ENCODE results near the gene PRSS38.

PRSS38 gene

DNA sequence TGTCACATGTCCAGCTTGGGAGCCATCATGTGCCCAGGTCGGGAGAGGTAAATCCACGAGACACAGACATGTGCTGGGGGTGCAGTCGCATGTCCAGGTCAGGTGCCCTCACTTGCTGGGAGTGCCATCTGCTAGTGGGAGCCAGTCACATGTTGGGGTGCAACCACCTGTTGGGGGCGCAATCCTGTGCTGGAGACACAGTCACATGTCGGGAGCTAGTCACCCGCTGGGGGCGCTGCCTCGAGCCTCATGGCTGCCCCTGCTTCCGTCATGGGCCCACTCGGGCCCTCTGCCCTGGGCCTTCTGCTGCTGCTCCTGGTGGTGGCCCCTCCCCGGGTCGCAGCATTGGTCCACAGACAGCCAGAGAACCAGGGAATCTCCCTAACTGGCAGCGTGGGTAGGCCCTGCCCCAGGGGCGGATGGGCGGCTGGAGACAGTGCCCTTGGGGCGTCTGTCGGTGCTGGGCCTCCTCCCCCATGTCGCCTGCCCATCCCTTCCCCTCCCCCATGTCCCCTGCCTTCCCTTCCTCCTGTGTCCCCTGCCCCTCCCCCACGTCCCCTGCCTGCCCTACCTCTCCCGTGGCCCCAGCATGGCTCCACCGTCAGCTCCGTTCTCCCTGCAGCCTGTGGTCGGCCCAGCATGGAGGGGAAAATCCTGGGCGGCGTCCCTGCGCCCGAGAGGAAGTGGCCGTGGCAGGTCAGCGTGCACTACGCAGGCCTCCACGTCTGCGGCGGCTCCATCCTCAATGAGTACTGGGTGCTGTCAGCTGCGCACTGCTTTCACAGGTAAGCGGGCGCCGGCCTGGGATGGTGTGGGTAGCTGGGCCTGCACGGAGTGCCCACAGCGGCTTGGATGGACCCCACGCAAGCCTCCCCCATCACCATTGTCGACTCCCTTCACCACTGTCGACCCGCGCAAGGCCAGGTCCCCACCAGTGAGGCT lies at the start of gene PRSS38:
Gene PRSS38, plus strand, starts transcription at position 208 of the 942 bp plus-strand sequence. Its CDS starts 42 bp downstream, at position 250.
- no peaks in the 10 kb centered on the region for H3K36me3 ChIP-seq (ENCODE audit: control insufficient read depth in 1 of 2, insufficient read depth in 2 of 2, low read length in 2 of 2)
- no peaks in the 10 kb centered on the region for H3K4me1 ChIP-seq (ENCODE audit: control insufficient read depth in 1 of 2, insufficient read depth in 2 of 2, low read length in 2 of 2)
- H3K27me3 ChIP-seq (ENCODE audit: control insufficient read depth in 1 of 2, insufficient read depth in 2 of 2, low read length in 2 of 2), result no peaks in the 10 kb centered on the region
- H3K27ac ChIP-seq (ENCODE audit: low read depth, low read length), result no peak within 1 kb of the TSS
- H3K4me3 ChIP-seq (ENCODE audit: low read depth in 1 of 2, low read length in 2 of 2), result no peak within 1 kb of the TSS
- H3K9me3 ChIP-seq (ENCODE audit: control insufficient read depth in 1 of 2, low read length in 2 of 2), result peaks cover 4 to 9% of the 10 kb centered on the region in 2 donors
- H3K9ac ChIP-seq (ENCODE audit: low read depth in 1 of 2, low read length in 2 of 2), result no peak within 1 kb of the TSS

DNA sequence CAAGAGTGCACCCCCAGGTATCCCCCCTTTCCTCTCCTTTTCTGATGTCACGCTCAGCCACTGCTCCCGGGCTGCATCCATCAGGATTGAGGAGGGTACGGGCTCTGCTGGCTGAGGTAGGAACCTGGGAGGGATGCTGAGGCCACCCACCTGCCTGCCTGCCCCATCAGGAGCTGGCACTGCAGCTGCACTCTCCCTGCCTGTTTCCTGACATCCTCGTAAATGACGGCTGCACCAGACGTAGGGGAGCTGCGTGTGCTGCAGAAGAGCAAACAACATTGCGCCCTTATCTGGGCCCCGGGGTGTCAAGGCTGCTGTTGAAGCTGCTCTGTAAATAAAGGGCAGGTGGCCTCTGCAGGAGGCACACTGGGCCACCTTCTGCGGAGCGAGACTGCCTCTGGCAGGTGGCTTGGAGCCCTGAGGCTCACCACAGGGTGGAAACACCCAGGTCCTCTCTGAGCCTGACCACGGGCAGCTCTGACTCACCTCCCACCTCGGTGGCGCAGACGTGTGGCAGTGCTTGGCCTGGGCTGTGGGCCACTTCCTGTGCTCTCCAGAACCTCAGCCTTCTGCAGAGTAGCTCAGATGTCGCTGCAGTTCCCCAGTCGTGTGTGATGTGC lies 49.4 kb upstream of the PRSS38 start:
- Histone ChIP-seq H3K27ac (ENCODE audit: low read depth, low read length) (no peak overlapping the region), H3K4me3 (ENCODE audit: low read depth in 1 of 2, low read length in 2 of 2) (peak overlapping the region in 1 of 2 donors; percentile 36)

DNA sequence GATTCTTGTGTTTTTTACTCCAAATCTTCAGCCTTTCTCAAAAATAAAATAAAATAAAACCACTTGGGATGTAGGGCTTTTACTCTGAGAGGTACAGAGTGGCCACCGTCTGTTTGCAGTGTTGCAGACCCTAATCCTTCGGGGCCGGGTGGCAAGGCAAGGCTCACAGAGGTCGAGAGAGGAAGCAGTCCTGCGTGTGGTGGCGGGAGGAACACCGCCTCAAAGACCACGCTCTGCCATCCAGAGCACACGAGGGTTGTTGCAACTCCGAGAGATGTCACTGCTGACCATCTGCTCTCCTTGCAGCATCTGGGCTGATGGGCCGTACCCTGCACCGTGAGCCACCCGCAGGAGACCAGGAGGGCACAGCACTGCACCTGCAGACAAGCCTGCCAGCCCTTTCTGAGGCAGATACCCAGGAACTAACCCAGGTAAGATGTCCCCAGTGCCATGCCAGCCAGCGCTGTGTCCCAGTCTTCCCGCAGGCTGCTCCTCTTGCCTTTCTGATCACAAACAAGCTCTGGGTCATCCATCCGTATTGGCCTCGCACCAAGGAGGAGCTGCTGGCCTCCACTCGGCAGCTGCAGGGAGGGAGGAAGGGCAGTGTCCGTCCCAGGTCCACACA lies 48.7 kb upstream of the PRSS38 start:
- Histone ChIP-seq H3K27me3 (ENCODE audit: control insufficient read depth in 1 of 2, insufficient read depth in 2 of 2, low read length in 2 of 2) (no peaks in the 10 kb centered on the region), H3K36me3 (ENCODE audit: control insufficient read depth in 1 of 2, insufficient read depth in 2 of 2, low read length in 2 of 2) (peaks cover 14 to 48% of the 10 kb centered on the region in 2 donors), H3K9ac (ENCODE audit: low read depth in 1 of 2, low read length in 2 of 2) (no peak overlapping the region), H3K9me3 (ENCODE audit: control insufficient read depth in 1 of 2, low read length in 2 of 2) (no peaks in the 10 kb centered on the region), H3K27ac (ENCODE audit: low read depth, low read length) (no peak overlapping the region), H3K4me3 (ENCODE audit: low read depth in 1 of 2, low read length in 2 of 2) (no peak overlapping the region), H3K4me1 (ENCODE audit: control insufficient read depth in 1 of 2, insufficient read depth in 2 of 2, low read length in 2 of 2) (peaks cover 25 to 43% of the 10 kb centered on the region in 2 donors)

More for the DNA sequence above, 49.4 kb upstream of the PRSS38 start:
- no peaks in the 10 kb centered on the region for H3K9me3 ChIP-seq (ENCODE audit: control insufficient read depth in 1 of 2, low read length in 2 of 2)
- H3K9ac ChIP-seq (ENCODE audit: low read depth in 1 of 2, low read length in 2 of 2), result no peak overlapping the region
- H3K4me1 ChIP-seq (ENCODE audit: control insufficient read depth in 1 of 2, insufficient read depth in 2 of 2, low read length in 2 of 2), result peaks cover 30 to 49% of the 10 kb centered on the region in 2 donors
- H3K27me3 ChIP-seq (ENCODE audit: control insufficient read depth in 1 of 2, insufficient read depth in 2 of 2, low read length in 2 of 2), result no peaks in the 10 kb centered on the region
- H3K36me3 ChIP-seq (ENCODE audit: control insufficient read depth in 1 of 2, insufficient read depth in 2 of 2, low read length in 2 of 2), result peaks cover 13 to 52% of the 10 kb centered on the region in 2 donors

DNA sequence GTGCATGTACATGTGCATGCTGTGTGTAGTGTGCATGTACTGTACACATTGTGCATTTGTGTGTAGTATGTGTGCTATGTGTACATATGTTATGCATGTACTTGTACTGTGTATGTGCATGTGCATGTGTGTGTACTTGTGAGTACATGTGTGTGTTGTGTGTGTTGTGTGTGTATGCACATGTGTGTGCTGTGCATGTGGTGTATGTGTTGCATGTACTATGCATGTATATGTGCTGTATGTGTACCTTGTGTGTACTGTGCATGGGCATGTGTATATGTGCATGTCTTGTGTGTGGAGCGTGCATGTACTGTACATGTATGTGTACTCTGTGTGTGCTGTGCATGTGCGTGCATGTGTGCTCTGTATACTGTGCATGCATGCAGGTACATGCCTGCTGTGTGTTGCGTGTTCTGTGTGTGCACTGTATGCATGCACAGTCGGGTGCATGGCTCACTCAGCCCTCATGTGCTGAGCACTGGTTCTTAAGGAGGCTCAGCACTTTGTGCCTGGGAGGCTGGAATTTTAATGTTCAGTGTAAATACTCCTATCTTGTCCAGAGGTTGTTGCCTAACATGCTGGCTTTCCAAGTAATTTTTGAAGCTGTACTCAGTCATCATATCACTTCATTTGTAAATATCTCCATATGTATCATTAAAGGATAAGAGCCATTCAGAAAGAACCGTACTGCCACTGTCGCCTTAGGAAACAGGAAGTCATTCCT lies 47.9 kb upstream of the PRSS38 start:
- H3K4me3 ChIP-seq (ENCODE audit: low read depth in 1 of 2, low read length in 2 of 2), result no peak overlapping the region
- H3K27me3 ChIP-seq (ENCODE audit: control insufficient read depth in 1 of 2, insufficient read depth in 2 of 2, low read length in 2 of 2), result no peaks in the 10 kb centered on the region
- no peak overlapping the region for H3K9ac ChIP-seq (ENCODE audit: low read depth in 1 of 2, low read length in 2 of 2)
- peaks cover 15 to 50% of the 10 kb centered on the region in 2 donors for H3K36me3 ChIP-seq (ENCODE audit: control insufficient read depth in 1 of 2, insufficient read depth in 2 of 2, low read length in 2 of 2)
- H3K4me1 ChIP-seq (ENCODE audit: control insufficient read depth in 1 of 2, insufficient read depth in 2 of 2, low read length in 2 of 2), result peaks cover 17 to 36% of the 10 kb centered on the region in 2 donors
- no peaks in the 10 kb centered on the region for H3K9me3 ChIP-seq (ENCODE audit: control insufficient read depth in 1 of 2, low read length in 2 of 2)
- H3K27ac ChIP-seq (ENCODE audit: low read depth, low read length), result no peak overlapping the region

DNA sequence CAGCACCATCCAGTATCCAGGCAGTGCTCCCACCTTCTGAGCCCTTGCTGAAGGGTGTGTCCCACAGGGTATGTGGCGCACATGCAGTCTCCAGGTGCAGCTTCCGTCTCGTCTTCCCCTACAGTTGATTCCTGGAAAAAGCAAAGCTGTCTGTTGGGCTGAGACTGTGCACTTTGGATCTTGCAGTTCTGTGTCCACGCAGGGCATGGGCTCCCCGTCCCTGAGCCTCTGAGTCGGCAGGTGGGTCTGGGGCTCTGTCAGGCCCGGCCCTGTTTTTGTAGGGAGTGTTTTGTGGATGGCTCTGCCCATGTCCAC lies 47.4 kb upstream of the PRSS38 start:
- no peak overlapping the region for H3K4me3 ChIP-seq (ENCODE audit: low read depth in 1 of 2, low read length in 2 of 2)
- peaks cover 15 to 31% of the 10 kb centered on the region in 2 donors for H3K4me1 ChIP-seq (ENCODE audit: control insufficient read depth in 1 of 2, insufficient read depth in 2 of 2, low read length in 2 of 2)
- no peak overlapping the region for H3K27ac ChIP-seq (ENCODE audit: low read depth, low read length)
- no peaks in the 10 kb centered on the region for H3K9me3 ChIP-seq (ENCODE audit: control insufficient read depth in 1 of 2, low read length in 2 of 2)
- peaks cover 15 to 50% of the 10 kb centered on the region in 2 donors for H3K36me3 ChIP-seq (ENCODE audit: control insufficient read depth in 1 of 2, insufficient read depth in 2 of 2, low read length in 2 of 2)
- no peak overlapping the region for H3K9ac ChIP-seq (ENCODE audit: low read depth in 1 of 2, low read length in 2 of 2)
- no peaks in the 10 kb centered on the region for H3K27me3 ChIP-seq (ENCODE audit: control insufficient read depth in 1 of 2, insufficient read depth in 2 of 2, low read length in 2 of 2)

DNA sequence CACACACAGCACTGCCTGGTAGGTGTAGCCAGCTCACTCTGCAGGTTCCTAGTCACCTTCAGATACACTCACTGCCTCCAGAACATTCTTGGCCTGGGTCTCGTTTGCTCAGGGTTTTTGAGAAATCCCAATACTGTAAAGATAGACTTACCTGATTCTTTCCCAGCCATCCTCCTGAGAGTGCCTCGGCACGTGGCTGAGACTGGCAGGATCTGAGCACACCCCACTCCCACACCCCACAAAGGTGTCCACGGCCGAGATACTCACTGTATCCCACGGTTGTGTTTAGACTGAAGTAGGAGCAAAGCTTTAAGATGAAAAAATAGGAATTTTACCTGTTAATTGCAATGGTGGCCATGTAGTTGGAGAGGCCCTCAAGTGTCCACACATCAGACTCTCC lies 46.8 kb upstream of the PRSS38 start:
- Histone ChIP-seq H3K27me3 (ENCODE audit: control insufficient read depth in 1 of 2, insufficient read depth in 2 of 2, low read length in 2 of 2) (no peaks in the 10 kb centered on the region), H3K4me3 (ENCODE audit: low read depth in 1 of 2, low read length in 2 of 2) (no peak overlapping the region), H3K9me3 (ENCODE audit: control insufficient read depth in 1 of 2, low read length in 2 of 2) (no peaks in the 10 kb centered on the region), H3K27ac (ENCODE audit: low read depth, low read length) (no peak overlapping the region), H3K36me3 (ENCODE audit: control insufficient read depth in 1 of 2, insufficient read depth in 2 of 2, low read length in 2 of 2) (peaks cover 15 to 50% of the 10 kb centered on the region in 2 donors), H3K4me1 (ENCODE audit: control insufficient read depth in 1 of 2, insufficient read depth in 2 of 2, low read length in 2 of 2) (peaks cover 13 to 28% of the 10 kb centered on the region in 2 donors), H3K9ac (ENCODE audit: low read depth in 1 of 2, low read length in 2 of 2) (no peak overlapping the region)

DNA sequence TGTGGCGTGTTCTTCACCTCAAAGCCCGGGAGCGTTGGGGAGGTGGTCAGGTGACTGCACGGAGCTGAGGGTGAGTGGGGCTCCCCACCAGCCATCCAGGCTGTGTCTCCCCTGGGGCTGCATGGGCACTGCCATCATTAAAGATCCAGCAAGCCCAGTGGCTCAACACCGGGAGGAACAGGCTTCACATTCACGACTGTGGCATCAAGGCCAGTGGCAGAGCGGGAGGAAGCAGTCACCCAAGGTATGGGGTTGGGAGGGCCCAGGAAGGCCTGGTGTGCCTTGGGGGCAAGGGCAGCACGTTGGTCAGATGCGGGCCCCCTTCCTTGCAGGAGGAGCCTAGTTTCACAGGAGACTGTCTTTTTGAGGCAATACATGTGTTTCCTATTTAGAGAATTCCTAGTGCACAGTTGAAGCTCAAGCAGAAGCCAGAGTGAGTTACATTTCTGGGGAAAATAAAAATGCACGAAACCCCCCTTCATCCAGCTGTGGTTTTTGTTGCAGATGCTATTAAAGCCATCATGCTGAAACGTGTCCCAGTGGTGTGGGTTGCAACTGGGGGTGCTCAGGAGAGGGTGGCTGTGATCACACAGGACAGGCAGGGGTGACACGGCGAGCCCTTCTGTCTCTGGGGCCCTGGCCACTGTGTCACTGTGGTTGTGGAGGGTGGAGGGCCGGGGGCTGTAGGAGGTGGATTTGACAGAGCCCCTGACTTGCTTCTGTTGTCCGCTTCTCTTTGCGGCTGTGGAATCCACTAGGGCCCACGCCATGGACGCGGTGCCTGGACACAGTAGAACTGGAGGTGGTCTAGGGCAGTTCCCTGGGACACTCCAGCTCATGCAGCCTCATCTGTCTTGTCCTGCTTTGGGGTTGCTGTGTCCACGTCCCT lies 46.2 kb upstream of the PRSS38 start:
- Histone ChIP-seq H3K9ac (ENCODE audit: low read depth in 1 of 2, low read length in 2 of 2) (no peak overlapping the region), H3K36me3 (ENCODE audit: control insufficient read depth in 1 of 2, insufficient read depth in 2 of 2, low read length in 2 of 2) (peaks cover 15 to 50% of the 10 kb centered on the region in 2 donors), H3K9me3 (ENCODE audit: control insufficient read depth in 1 of 2, low read length in 2 of 2) (no peaks in the 10 kb centered on the region), H3K27me3 (ENCODE audit: control insufficient read depth in 1 of 2, insufficient read depth in 2 of 2, low read length in 2 of 2) (no peaks in the 10 kb centered on the region), H3K4me1 (ENCODE audit: control insufficient read depth in 1 of 2, insufficient read depth in 2 of 2, low read length in 2 of 2) (peaks cover 13 to 28% of the 10 kb centered on the region in 2 donors), H3K4me3 (ENCODE audit: low read depth in 1 of 2, low read length in 2 of 2) (no peak overlapping the region), H3K27ac (ENCODE audit: low read depth, low read length) (no peak overlapping the region)

DNA sequence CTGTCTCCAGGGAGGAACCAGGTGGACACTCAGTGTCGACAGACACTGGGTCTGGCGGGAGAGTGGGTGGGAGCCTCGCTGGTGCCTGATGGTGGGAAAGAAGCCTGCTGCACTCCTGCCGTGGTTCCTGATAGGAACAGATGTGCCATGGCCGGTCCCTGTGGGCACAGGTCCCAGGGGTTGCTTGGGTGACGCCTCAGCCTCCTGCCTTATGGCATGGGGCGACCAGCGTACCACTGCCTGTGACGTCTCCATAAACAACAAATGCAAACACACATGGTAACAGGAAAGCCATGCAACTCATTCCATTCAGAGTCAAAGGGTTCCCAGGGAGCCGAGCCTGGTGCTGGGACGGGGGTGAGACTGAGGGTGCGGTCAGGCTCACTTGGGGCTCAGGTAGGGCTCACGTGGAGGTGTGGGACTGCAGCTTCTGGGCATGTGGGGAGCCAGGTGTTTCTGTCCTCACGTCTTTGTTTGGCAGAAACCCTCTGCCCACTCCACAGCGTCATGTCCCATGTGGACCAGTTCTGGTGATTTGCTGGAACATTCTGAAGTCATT lies 45.5 kb upstream of the PRSS38 start:
- Histone ChIP-seq H3K9ac (ENCODE audit: low read depth in 1 of 2, low read length in 2 of 2) (no peak overlapping the region), H3K9me3 (ENCODE audit: control insufficient read depth in 1 of 2, low read length in 2 of 2) (no peaks in the 10 kb centered on the region), H3K27ac (ENCODE audit: low read depth, low read length) (no peak overlapping the region), H3K4me1 (ENCODE audit: control insufficient read depth in 1 of 2, insufficient read depth in 2 of 2, low read length in 2 of 2) (peaks cover 13 to 26% of the 10 kb centered on the region in 2 donors), H3K36me3 (ENCODE audit: control insufficient read depth in 1 of 2, insufficient read depth in 2 of 2, low read length in 2 of 2) (peaks cover 15 to 50% of the 10 kb centered on the region in 2 donors), H3K27me3 (ENCODE audit: control insufficient read depth in 1 of 2, insufficient read depth in 2 of 2, low read length in 2 of 2) (no peaks in the 10 kb centered on the region), H3K4me3 (ENCODE audit: low read depth in 1 of 2, low read length in 2 of 2) (no peak overlapping the region)

DNA sequence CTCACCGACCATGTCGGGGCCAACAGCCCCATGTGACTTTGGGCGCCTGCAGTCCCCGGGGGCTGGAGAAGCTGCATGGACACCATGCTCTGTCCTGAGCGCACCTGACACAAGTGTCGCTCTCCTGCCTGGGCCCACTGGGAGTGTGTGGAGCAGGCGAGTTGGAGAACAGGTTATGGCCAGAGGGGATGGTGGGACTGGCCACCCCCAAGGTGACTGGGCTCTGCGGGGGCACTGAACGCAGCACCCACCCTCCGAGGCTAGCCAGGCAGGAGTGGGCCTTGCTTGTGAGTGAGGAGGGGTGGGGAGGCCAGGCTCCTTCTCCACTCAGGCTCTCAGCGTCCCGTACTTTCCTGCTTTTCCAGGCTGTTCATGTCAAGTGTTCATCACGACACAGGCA lies 44.7 kb upstream of the PRSS38 start:
- Histone ChIP-seq H3K27ac (ENCODE audit: low read depth, low read length) (no peak overlapping the region), H3K4me1 (ENCODE audit: control insufficient read depth in 1 of 2, insufficient read depth in 2 of 2, low read length in 2 of 2) (peaks cover 13 to 18% of the 10 kb centered on the region in 2 donors), H3K9ac (ENCODE audit: low read depth in 1 of 2, low read length in 2 of 2) (no peak overlapping the region), H3K4me3 (ENCODE audit: low read depth in 1 of 2, low read length in 2 of 2) (no peak overlapping the region), H3K36me3 (ENCODE audit: control insufficient read depth in 1 of 2, insufficient read depth in 2 of 2, low read length in 2 of 2) (peaks cover 17 to 56% of the 10 kb centered on the region in 2 donors), H3K27me3 (ENCODE audit: control insufficient read depth in 1 of 2, insufficient read depth in 2 of 2, low read length in 2 of 2) (no peaks in the 10 kb centered on the region), H3K9me3 (ENCODE audit: control insufficient read depth in 1 of 2, low read length in 2 of 2) (no peaks in the 10 kb centered on the region)
